Parathyroid adenoma (tissue), 2 donors: ENCODE measurements around the gene ANAPC15.
A peak's percentile ranks its signal among the peaks of the same experiment; 100 is the strongest.
"Not testable (repeated sequence)": the region's sequence is repeated elsewhere in the genome, so short reads cannot be mapped to it uniquely, and the experiment has no call there.

Experiments used
- H2AFZ ChIP-seq: fragments of 300-600 bp; sonication (generic); one replicate; pipeline ENCODE4 v1.7.0; 2017; ENCODE audit warnings: antibody characterized with exemption, mild to moderate bottlenecking
- H3K27ac ChIP-seq: fragments of 300-600 bp; sonication (generic); one replicate; pipeline ENCODE4 v1.7.0; 2017
- H3K27me3 ChIP-seq: fragments of 300-600 bp; sonication (generic); one replicate; pipeline ENCODE4 v1.7.0; 2017; ENCODE audit warnings: low read length; ENCODE audit not compliant: control insufficient read depth, insufficient read depth
- H3K36me3 ChIP-seq: fragments of 300-600 bp; sonication (generic); one replicate; pipeline ENCODE4 v1.7.0; 2017; ENCODE audit warnings: low read length; ENCODE audit not compliant: control insufficient read depth, insufficient read depth
- H3K4me1 ChIP-seq: fragments of 300-600 bp; sonication (generic); one replicate; pipeline ENCODE4 v1.7.0; 2017; ENCODE audit warnings: control low read depth
- H3K4me2 ChIP-seq: fragments of 300-600 bp; sonication (generic); one replicate; pipeline ENCODE4 v1.7.0; 2017; ENCODE audit warnings: low read length
- H3K4me3 ChIP-seq: fragments of 300-600 bp; sonication (generic); one replicate; pipeline ENCODE4 v1.7.0; 2017; ENCODE audit warnings: low read depth, low read length
- H3K79me2 ChIP-seq: fragments of 300-600 bp; sonication (generic); one replicate; pipeline ENCODE4 v1.7.0; 2017; ENCODE audit warnings: control low read depth
- H3K9ac ChIP-seq: fragments of 300-600 bp; sonication (generic); one replicate; pipeline ENCODE4 v1.7.0; 2017; ENCODE audit warnings: mild to moderate bottlenecking
- H3K9me3 ChIP-seq: fragments of 300-600 bp; sonication (generic); one replicate; pipeline ENCODE4 v1.7.0; 2017; ENCODE audit warnings: low read length; ENCODE audit not compliant: control insufficient read depth
- TF ChIP-seq, protein P1 (sequence below): fragments of 300-600 bp; sonication (generic); IDR thresholded peaks from one replicate; pipeline ENCODE4 v1.7.0; 2017; ENCODE audit warnings: antibody characterized with exemption, mild to moderate bottlenecking
- donor health status: primary hyperparathyroidism.

ANAPC15 gene

GRCh38 chr11:72112143-72112977, at the start of gene ANAPC15:
Gene ANAPC15, minus strand, starts transcription at chr11:72112695. Its CDS starts 1,419 bp downstream, at chr11:72111276.
- TF ChIP-seq, protein P1, sequence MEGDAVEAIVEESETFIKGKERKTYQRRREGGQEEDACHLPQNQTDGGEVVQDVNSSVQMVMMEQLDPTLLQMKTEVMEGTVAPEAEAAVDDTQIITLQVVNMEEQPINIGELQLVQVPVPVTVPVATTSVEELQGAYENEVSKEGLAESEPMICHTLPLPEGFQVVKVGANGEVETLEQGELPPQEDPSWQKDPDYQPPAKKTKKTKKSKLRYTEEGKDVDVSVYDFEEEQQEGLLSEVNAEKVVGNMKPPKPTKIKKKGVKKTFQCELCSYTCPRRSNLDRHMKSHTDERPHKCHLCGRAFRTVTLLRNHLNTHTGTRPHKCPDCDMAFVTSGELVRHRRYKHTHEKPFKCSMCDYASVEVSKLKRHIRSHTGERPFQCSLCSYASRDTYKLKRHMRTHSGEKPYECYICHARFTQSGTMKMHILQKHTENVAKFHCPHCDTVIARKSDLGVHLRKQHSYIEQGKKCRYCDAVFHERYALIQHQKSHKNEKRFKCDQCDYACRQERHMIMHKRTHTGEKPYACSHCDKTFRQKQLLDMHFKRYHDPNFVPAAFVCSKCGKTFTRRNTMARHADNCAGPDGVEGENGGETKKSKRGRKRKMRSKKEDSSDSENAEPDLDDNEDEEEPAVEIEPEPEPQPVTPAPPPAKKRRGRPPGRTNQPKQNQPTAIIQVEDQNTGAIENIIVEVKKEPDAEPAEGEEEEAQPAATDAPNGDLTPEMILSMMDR, result no peak
- Histone ChIP-seq H3K27ac (peak within 1 kb of the TSS; percentile 99), H3K4me2 (peak within 1 kb of the TSS; percentile 95), H3K9ac (peak within 1 kb of the TSS; percentile 37), H3K79me2 (no peaks in the 10 kb centered on the region), H3K4me3 (peak within 1 kb of the TSS; percentile 92), H3K36me3 (no peaks in the 10 kb centered on the region), H3K9me3 (no peaks in the 10 kb centered on the region), H3K4me1 (peaks cover 11% of the 10 kb centered on the region), H2AFZ (peak within 1 kb of the TSS; percentile 85), H3K27me3 (no peaks in the 10 kb centered on the region)

DNA sequence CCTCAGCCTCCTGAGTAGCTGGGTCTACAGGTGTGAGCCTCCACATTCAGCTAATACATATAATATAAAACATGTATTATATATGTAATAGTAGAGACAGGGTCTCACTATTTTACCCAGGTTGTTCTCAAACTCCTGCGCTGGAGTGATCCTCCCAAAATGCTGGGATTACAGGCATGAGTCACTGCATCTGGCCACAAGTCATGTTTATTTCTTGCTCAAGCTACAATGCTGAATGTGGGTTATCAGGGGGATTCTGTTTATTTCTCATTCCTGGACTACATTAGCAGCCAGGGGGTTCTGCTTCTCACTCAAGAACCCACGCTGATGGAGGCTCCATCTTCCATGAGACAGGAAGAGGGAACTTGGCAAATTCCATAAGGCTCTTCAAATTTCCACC, 47.8 kb upstream of the ANAPC15 start:
- H3K27me3 ChIP-seq, result no peaks in the 10 kb centered on the region
- H3K36me3 ChIP-seq, result no peaks in the 10 kb centered on the region
- H3K4me2 ChIP-seq, result no peak overlapping the region
- TF ChIP-seq, protein P1, result no peak
- H3K9me3 ChIP-seq, result no peaks in the 10 kb centered on the region
- H3K79me2 ChIP-seq, result no peaks in the 10 kb centered on the region
- H3K27ac ChIP-seq, result no peak overlapping the region
- H3K4me1 ChIP-seq, result no peaks in the 10 kb centered on the region
- no peak overlapping the region for H2AFZ ChIP-seq
- no peak overlapping the region for H3K9ac ChIP-seq
- H3K4me3 ChIP-seq, result no peak overlapping the region

DNA sequence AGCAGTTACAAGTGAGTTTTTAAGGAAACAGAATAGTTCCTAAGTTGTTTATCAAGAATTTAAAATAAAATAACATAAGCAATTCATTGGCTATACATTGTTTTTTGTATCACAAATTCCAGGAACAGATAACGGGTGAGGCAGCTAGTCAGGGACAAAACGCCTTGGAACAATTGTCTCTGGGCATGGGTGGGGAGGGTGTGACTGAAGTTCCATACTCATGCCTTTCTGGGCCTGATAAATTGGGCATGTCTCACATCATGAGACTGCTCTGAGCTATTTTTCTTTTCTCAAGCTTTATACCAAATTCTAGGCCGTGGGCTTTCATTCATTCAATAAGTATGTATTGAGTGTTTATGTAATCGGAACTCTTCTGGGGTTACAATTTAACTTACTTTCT, 44.6 kb upstream of the ANAPC15 start:
- TF ChIP-seq, protein P1, result no peak
- H3K4me3 ChIP-seq, result no peak overlapping the region

DNA sequence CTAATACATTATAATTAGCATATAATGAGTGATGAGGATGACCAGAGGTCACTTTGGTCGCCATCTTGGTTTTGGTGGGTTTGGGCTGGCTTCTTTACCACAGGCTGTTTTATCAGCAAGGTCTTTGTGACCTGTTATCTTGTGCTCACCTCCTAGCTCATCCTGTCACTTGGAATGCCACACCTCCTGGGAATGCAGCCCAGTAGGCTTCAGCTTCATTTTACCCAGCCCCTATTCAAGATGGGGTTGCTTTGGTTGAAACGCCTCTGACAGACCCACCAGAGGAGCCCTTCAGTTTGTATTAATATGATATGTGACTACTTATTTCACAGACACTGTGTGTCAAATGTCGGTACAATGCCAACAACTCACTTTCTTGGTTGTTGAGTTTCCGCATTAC, 43.3 kb upstream of the ANAPC15 start:
- Histone ChIP-seq H3K79me2 (no peaks in the 10 kb centered on the region), H3K36me3 (no peaks in the 10 kb centered on the region), H2AFZ (no peak overlapping the region), H3K27me3 (no peaks in the 10 kb centered on the region), H3K4me1 (no peaks in the 10 kb centered on the region), H3K9me3 (no peaks in the 10 kb centered on the region), H3K4me3 (no peak overlapping the region), H3K4me2 (no peak overlapping the region), H3K9ac (no peak overlapping the region), H3K27ac (no peak overlapping the region)
- TF ChIP-seq, protein P1, result no peak

More for the DNA sequence above, 44.6 kb upstream of the ANAPC15 start:
- H3K4me2 ChIP-seq, result no peak overlapping the region
- no peaks in the 10 kb centered on the region for H3K9me3 ChIP-seq
- H3K4me1 ChIP-seq, result no peaks in the 10 kb centered on the region
- H3K36me3 ChIP-seq, result no peaks in the 10 kb centered on the region
- no peak overlapping the region for H2AFZ ChIP-seq
- H3K27me3 ChIP-seq, result no peaks in the 10 kb centered on the region
- no peaks in the 10 kb centered on the region for H3K79me2 ChIP-seq
- no peak overlapping the region for H3K9ac ChIP-seq
- H3K27ac ChIP-seq, result no peak overlapping the region

DNA sequence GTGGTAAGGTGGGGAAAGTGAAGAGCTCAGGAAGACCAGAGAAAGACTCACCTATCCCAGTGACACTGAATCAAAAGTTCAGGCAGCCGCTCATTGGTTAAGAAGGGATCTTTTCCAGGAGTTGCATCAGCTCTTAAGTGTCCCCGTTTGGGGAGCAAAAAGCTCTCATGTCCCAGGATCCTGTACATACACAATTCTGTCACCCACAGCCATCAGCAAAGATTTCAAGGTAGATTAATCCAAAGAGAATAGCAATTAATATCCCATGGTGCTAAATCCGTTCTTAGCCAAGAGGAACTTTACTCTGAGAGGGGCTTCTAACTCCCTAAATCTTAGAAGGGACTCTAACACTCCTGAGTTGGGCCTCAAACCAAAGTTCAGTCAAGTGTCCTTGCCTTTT, 42.3 kb upstream of the ANAPC15 start:
- H3K79me2 ChIP-seq, result no peaks in the 10 kb centered on the region

GRCh38 chr11:72153874-72154273, 41.4 kb upstream of the ANAPC15 start:
- not testable (repeated sequence) for H3K4me1 ChIP-seq, H2AFZ ChIP-seq, H3K4me3 ChIP-seq, H3K36me3 ChIP-seq, H3K9ac ChIP-seq, H3K27ac ChIP-seq, H3K79me2 ChIP-seq, H3K4me2 ChIP-seq, H3K9me3 ChIP-seq, H3K27me3 ChIP-seq

More for the DNA sequence above, 42.3 kb upstream of the ANAPC15 start:
- H3K27ac ChIP-seq, result no peak overlapping the region
- H3K9ac ChIP-seq, result no peak overlapping the region
- TF ChIP-seq, protein P1, result no peak
- H3K4me1 ChIP-seq, result no peaks in the 10 kb centered on the region
- no peak overlapping the region for H2AFZ ChIP-seq
- H3K4me3 ChIP-seq, result no peak overlapping the region
- no peaks in the 10 kb centered on the region for H3K9me3 ChIP-seq
- H3K36me3 ChIP-seq, result no peaks in the 10 kb centered on the region
- no peaks in the 10 kb centered on the region for H3K27me3 ChIP-seq
- H3K4me2 ChIP-seq, result no peak overlapping the region
